Heart right ventricle (tissue), 16 donors: ENCODE data around the gene NR5A2. TPM values are rescaled to one million over a fixed set of nuclear protein-coding genes. Genes with fewer than 3 reads are reported as not detected.
A peak's percentile ranks its signal among the peaks of the same experiment; 100 is the strongest.

Experiments used
- ATAC-seq, 8 donors: fragments of 200-7000 bp; cut with Tn5 transposase; one replicate each; pipeline ENCODE4 v1.9.1; 2020; ENCODE audit warnings: mild to moderate bottlenecking in 8 of 8, moderate library complexity in 8 of 8, moderate number of reproducible peaks in 1 of 8
- DNase-seq, 2 donors: peaks; one replicate each; pipeline ENCODE4 v3.0.0-alpha.2; 2020
- H3K27ac ChIP-seq, 10 donors: fragments of 200-600 bp; sonication (generic) in 2 of 10; one replicate each; pipeline versions ENCODE4 v1.5.0 to v1.8.0; 2020 to 2022; ENCODE audit warnings: mild to moderate bottlenecking in 3 of 10
- H3K27me3 ChIP-seq, 7 donors: fragments of 200-600 bp; one replicate each; pipeline ENCODE4 v1.8.0; 2021 to 2022; ENCODE audit warnings: mild to moderate bottlenecking in 2 of 7
- H3K36me3 ChIP-seq, 9 donors: fragments of 200-600 bp; sonication (generic) in 1 of 9; one replicate each; pipeline versions ENCODE4 v1.5.0 to v1.8.0; 2020 to 2022; ENCODE audit warnings: mild to moderate bottlenecking in 2 of 9
- H3K4me1 ChIP-seq, 9 donors: fragments of 200-600 bp; sonication (generic) in 1 of 9; one replicate each; pipeline versions ENCODE4 v1.5.0 to v1.8.0; 2020 to 2022; ENCODE audit warnings: mild to moderate bottlenecking in 4 of 9
- H3K4me3 ChIP-seq, 10 donors: fragments of 200-600 bp; sonication (generic) in 2 of 10; one replicate each; pipeline versions ENCODE4 v1.5.0 to v1.8.0; 2020 to 2022; ENCODE audit warnings: mild to moderate bottlenecking in 7 of 10, moderate library complexity in 2 of 10
- H3K9me3 ChIP-seq, 11 donors: fragments of 200-600 bp in 10 of 11; sonication (generic) in 2 of 11; one replicate each; pipeline versions ENCODE4 v1.5.0 to v1.8.0; 2013 to 2022; ENCODE audit warnings: mild to moderate bottlenecking in 2 of 11, control low read depth in 1 of 11, moderate library complexity in 1 of 11
- WGBS, 2 donors: extraction: QIAGEN DNeasy Blood & Tissue Kit; methylation state at CpG; one replicate each; pipeline ENCODE4 v1.1.7; 2013; ENCODE audit warnings: inconsistent platforms in 1 of 2; 5-methylcytosine and 5-hydroxymethylcytosine counted together
- intact Hi-C, 10 donors: fragments of 100-400 bp; cut with DNase I; formaldehyde crosslinking; loops; one replicate each; pipeline versions ENCODE4 v1.11.1 to v1.14.2; 2022
- polyA plus RNA-seq, 2 donors: library from polyadenylated mRNA; stranded (reverse); fragments of 200-250 nt; gene quantifications; one replicate each; pipeline ENCODE4 v1.2.3, GENCODE V29; 2013
- total RNA-seq, 10 donors: library from RNA; stranded (reverse); fragmentation: NEBNext Ultra II Directional in 3 of 10; extraction: Animal tissue kit (Norgen Biotek cat#: 25700) in 3 of 10; gene quantifications; one replicate each; pipeline versions ENCODE4 v1.2.1 to v1.2.4, GENCODE V29; 2021 to 2023
- TF ChIP-seq, protein P1 (sequence below), 9 donors: fragments of 200-600 bp; sonication (generic) in 2 of 9; IDR thresholded peaks; one replicate each; pipeline versions ENCODE4 v1.5.0 to v1.8.0; 2021 to 2022; ENCODE audit warnings: antibody characterized with exemption in 9 of 9, mild to moderate bottlenecking in 5 of 9, moderate library complexity in 1 of 9
- donor health status: Arrhythmogenic right ventricular cardiomyopathy.
- donor health status: ischemic (EF 13 %, LVEDD 7.1; RV severe dilation, severe dysfunction).
- donor health status: healthy with polysubstance abuse.
- donor health status: DM: no; HTN: yes; CAD: no.
- donor health status: DM: no; HTN: no; CAD: no.
- donor health status: ischemic (EF 25% LVEDD 6.9; RV normal size, moderate dysfunction).
- donor health status: ischemic (EF 25% LVEDD 5.7; RV mildly dilated, moderate dysfunction).
- donor health status: healthy.
- donor health status: DM: yes; HTN: yes; CAD: no.
- donor health status: Ischemic cardiomyopathy.
- donor health status: ischemic (EF 35%, LVEDD 5.7; RV mildly dilated, moderate dysfunction).
- donor health status: nonischemic (EF 11% LVEDD 7.7; RV severe dilation, severe dysfunction).
- donor health status: DM: yes; HTN: yes; CAD: no.
- donor health status: PGD.
- donor health status: ischemic (EF 29% LVEDD 5.4; RV normal size, mild dysfunction).
- donor health status: nonischemic (EF 23%, LVEDD 6.1; RV moderate dilation, normal function).

NR5A2 gene
- total and polyA plus RNA-seq, 12 donors = 0.52 to 1.9 (median 1.3) TPM

DNA sequence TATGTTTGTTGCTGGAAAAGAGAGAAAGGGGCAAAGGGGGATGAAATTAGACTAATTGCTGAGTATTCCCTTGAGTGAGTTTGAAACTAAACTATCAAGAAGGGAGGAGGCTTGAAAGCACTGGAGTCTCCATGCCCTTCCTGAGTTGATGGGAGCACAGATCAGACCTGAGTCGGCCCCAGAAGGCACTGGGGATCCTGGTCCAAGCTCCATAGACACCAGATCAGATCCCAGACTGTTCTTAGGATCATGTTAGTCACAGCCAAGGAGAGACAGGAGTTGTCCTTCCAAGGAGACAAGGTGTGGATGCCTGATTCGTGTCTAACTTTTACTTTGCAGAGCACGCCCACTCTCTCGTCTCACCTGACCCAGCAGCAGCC, 152.3 kb downstream of the NR5A2 start:
- TF ChIP-seq, protein P1, sequence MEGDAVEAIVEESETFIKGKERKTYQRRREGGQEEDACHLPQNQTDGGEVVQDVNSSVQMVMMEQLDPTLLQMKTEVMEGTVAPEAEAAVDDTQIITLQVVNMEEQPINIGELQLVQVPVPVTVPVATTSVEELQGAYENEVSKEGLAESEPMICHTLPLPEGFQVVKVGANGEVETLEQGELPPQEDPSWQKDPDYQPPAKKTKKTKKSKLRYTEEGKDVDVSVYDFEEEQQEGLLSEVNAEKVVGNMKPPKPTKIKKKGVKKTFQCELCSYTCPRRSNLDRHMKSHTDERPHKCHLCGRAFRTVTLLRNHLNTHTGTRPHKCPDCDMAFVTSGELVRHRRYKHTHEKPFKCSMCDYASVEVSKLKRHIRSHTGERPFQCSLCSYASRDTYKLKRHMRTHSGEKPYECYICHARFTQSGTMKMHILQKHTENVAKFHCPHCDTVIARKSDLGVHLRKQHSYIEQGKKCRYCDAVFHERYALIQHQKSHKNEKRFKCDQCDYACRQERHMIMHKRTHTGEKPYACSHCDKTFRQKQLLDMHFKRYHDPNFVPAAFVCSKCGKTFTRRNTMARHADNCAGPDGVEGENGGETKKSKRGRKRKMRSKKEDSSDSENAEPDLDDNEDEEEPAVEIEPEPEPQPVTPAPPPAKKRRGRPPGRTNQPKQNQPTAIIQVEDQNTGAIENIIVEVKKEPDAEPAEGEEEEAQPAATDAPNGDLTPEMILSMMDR (IDR thresholded peaks at IDR 0.05) = no peak
- intact Hi-C loops = loop anchor here in 1 of 10 donors (5.0 to 10.0 kb wide), 2 partner anchors 105 to 492 kb away; no protein-coding TSS in a partner anchor
- no peak for ATAC-seq
- Histone ChIP-seq H3K4me1 (peaks cover 0 to 29% (median 10%) of the 10 kb centered on the region in 9 donors), H3K27me3 (no peaks in the 10 kb centered on the region), H3K9me3 (no peaks in the 10 kb centered on the region), H3K36me3 (no peaks in the 10 kb centered on the region), H3K27ac (no peak overlapping the region), H3K4me3 (no peak overlapping the region)
- DNase-seq = no peak
- WGBS, 2 donors = 83 to 87% methylated on average over 4 of the region's 4 CpGs

DNA sequence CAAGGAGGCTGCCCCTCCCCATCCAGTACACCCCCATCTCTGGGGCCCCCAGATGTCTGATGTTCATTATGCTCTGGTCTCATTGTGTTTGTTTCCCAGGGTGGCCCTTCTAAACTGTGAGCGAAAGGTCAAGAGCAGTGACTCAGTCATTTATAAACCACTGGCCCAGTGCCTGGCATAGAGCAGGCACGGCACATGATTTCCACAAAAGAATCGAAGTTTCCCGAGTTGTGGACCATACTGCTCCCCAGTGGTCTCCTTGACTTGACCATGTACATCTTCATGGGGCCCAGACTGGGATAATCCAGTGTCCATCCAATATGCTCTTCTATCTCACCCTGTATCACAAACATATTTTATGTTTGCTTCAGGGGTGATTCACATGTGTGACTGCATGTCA, 153.3 kb downstream of the NR5A2 start:
- Histone ChIP-seq H3K9me3 (peaks cover 0 to under 1% (median 0%) of the 10 kb centered on the region in 11 donors), H3K27ac (no peak overlapping the region), H3K27me3 (no peaks in the 10 kb centered on the region), H3K4me1 (peaks cover 0 to 32% (median 10%) of the 10 kb centered on the region in 9 donors), H3K36me3 (no peaks in the 10 kb centered on the region), H3K4me3 (no peak overlapping the region)
- ATAC-seq (peak in 6 of 8 donors; percentile 37 to 77 (median 54)), DNase-seq (peak in 1 of 2 donors; percentile 7)
- WGBS, 2 donors = 55 to 70% methylated on average over 4 of the region's 4 CpGs
- TF ChIP-seq, protein P1 (IDR thresholded peaks at IDR 0.05) = peak in 4 of 9 donors; percentile 13 to 40 (median 26)
- intact Hi-C loops = loop anchor here in 1 of 10 donors (5.0 to 10.0 kb wide), 2 partner anchors 106 to 494 kb away; no protein-coding TSS in a partner anchor

- Histone ChIP-seq H3K27me3 (no peaks in the 10 kb centered on the region), H3K27ac (no peak overlapping the region), H3K9me3 (peaks cover 0 to 3% (median 0%) of the 10 kb centered on the region in 11 donors), H3K4me3 (no peak overlapping the region), H3K4me1 (peaks cover 0 to 32% (median 10%) of the 10 kb centered on the region in 9 donors), H3K36me3 (no peaks in the 10 kb centered on the region)
- intact Hi-C loops = loop anchor here in 1 of 10 donors (5.0 to 10.0 kb wide), 2 partner anchors 107 to 495 kb away; no protein-coding TSS in a partner anchor
- DNase-seq (no peak), ATAC-seq (no peak)
- TF ChIP-seq, protein P1 (IDR thresholded peaks at IDR 0.05) = no peak
- WGBS, 2 donors = 84 to 95% methylated on average over 3 of the region's 3 CpGs
Measured at GRCh38 chr1:200181861-200182260, 154.4 kb downstream of the NR5A2 start.

DNA sequence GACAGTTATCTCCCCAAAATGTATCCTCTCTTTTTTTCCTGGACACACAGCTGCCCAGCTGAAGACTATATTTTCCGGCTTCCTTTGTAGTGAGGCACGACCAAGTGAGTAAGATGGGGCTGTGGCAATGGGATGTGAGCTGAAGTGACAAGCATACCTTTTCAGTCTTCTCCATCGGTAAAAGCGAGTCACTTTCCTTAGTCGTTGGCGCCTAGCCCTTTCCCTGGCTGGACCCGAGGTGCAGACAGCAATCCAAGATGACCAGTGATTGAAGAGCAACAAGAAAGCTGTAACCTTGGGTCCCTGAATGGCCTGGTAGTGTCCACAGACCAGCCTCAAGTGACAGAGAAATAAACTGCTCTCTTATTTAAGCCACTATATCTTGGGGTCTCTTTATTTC, 155.2 kb downstream of the NR5A2 start:
- H3K9me3 ChIP-seq = peaks cover 0 to 3% (median 0%) of the 10 kb centered on the region in 11 donors
- 87 to 89% methylated on average over 7 of the region's 7 CpGs for WGBS, 2 donors
- intact Hi-C loops = loop anchor here in 1 of 10 donors (5.0 to 10.0 kb wide), 2 partner anchors 108 to 495 kb away; no protein-coding TSS in a partner anchor
- TF ChIP-seq, protein P1 (IDR thresholded peaks at IDR 0.05) = no peak
- no peak overlapping the region for H3K27ac ChIP-seq
- no peak overlapping the region for H3K4me3 ChIP-seq
- DNase-seq (no peak), ATAC-seq (no peak)
- peaks cover 0 to 32% (median 10%) of the 10 kb centered on the region in 9 donors for H3K4me1 ChIP-seq
- H3K27me3 ChIP-seq = no peaks in the 10 kb centered on the region
- no peaks in the 10 kb centered on the region for H3K36me3 ChIP-seq
